HepG2 (cell line): ENCODE measurements around the gene SH2D3A. TPM values are rescaled to one million over a fixed set of nuclear protein-coding genes. Genes with fewer than 3 reads are reported as not detected.

Experiments used
- ARID4A ChIP-seq: sonication (generic); formaldehyde crosslinking; IDR thresholded peaks from 2 replicates; pipeline ENCODE4 v1.5.0; 2020; ENCODE audit warnings: mild to moderate bottlenecking, missing genetic modification reagents, borderline replicate concordance
- ATF2 ChIP-seq: sonication (generic); formaldehyde crosslinking; IDR thresholded peaks from 2 replicates; pipeline ENCODE4 v1.4.0; 2020; ENCODE audit warnings: missing genetic modification reagents
- IKZF4 ChIP-seq: sonication (generic); formaldehyde crosslinking; IDR thresholded peaks from 2 replicates; pipeline ENCODE4 v1.5.1; 2020; ENCODE audit warnings: borderline replicate concordance, mild to moderate bottlenecking, low read depth, missing genetic modification reagents; ENCODE audit errors: not compliant biosample characterization
- MED8 ChIP-seq: sonication (generic); formaldehyde crosslinking; IDR thresholded peaks from 2 replicates; pipeline ENCODE4 v1.8.1; 2023; ENCODE audit warnings: mild to moderate bottlenecking, missing genetic modification reagents; ENCODE audit not compliant: insufficient replicate concordance
- NFIC ChIP-seq: IDR thresholded peaks from 2 replicates; pipeline ENCODE4 v1.6.1; 2012; ENCODE audit warnings: mild to moderate bottlenecking, low read length, inconsistent platforms
- REL ChIP-seq: sonication (generic); formaldehyde crosslinking; conservative IDR thresholded peaks from 2 replicates; pipeline ENCODE4 v1.8.0; 2022; ENCODE audit warnings: mild to moderate bottlenecking, missing genetic modification reagents, moderate library complexity
- SSRP1 ChIP-seq: IDR thresholded peaks from 2 replicates; pipeline ENCODE4 v1.6.1; 2016; ENCODE audit warnings: control low read depth
- TCF12 ChIP-seq, 2 experiments: fragments of 450-650 bp in 1 of 2; sonication (generic) in 1 of 2; formaldehyde crosslinking in 1 of 2; IDR thresholded peaks; 2 replicates each; pipeline versions ENCODE4 v1.6.1 to v1.8.0; 2017 to 2022; ENCODE audit warnings: antibody characterized with exemption in 1 of 2, mild to moderate bottlenecking in 1 of 2, missing genetic modification reagents in 1 of 2, moderate library complexity in 1 of 2
- ZNF142 ChIP-seq: sonication (generic); formaldehyde crosslinking; IDR thresholded peaks from 2 replicates; pipeline ENCODE4 v1.4.0; 2020; ENCODE audit warnings: missing genetic modification reagents
- ZNF574 ChIP-seq: sonication (generic); formaldehyde crosslinking; IDR thresholded peaks from 2 replicates; pipeline ENCODE4 v1.4.0; 2020; ENCODE audit warnings: missing genetic modification reagents
- polyA plus RNA-seq, 8 experiments: library from polyadenylated mRNA; depleted of rRNA in 3 of 8; stranded (reverse) in 7 of 8; unstranded in 1 of 8; fragments of >200 nt; fragmentation: Illumina TruSeq in 4 of 8; extraction: Trizol in 4 of 8; gene quantifications; 2 replicates each; pipeline versions ENCODE4 v1.2.1 to v1.2.3, GENCODE V29; 2011 to 2016; ENCODE audit warnings: low read depth in 4 of 8, missing spikeins in 1 of 8, mixed read lengths in 1 of 8; ENCODE audit not compliant: insufficient read depth in 1 of 8
- total RNA-seq, 5 experiments: library from RNA; depleted of rRNA; stranded (reverse); fragments of >200 nt; fragmentation: Illumina TruSeq; extraction: Trizol; gene quantifications; 2 replicates each; pipeline ENCODE4 v1.2.3, GENCODE V29; 2016; ENCODE audit warnings: low read depth in 1 of 5

The SH2D3A gene
- total and polyA plus RNA-seq, 2 of the 13 experiments (the other 11 are each of a cell fraction or from before 2014, with no cell fraction given): 1.0 to 2.2 TPM

- TF ChIP-seq ZNF574 (CRISPR knock-in tag) (peak; percentile 77), SSRP1 (CRISPR knock-in tag) (peak; percentile 98), REL (CRISPR knock-in tag) (no peak), TCF12 (IDR thresholded peaks at IDR 0.05) (no peak), TCF12 (CRISPR knock-in tag; IDR thresholded peaks at IDR 0.05) (peak; percentile 82; the same call in 1 of the 2 replicates), ZNF142 (CRISPR knock-in tag) (peak; percentile 26; the same call in 1 of the 2 replicates), IKZF4 (CRISPR knock-in tag) (no peak), ARID4A (CRISPR knock-in tag) (peak; percentile 69; the same call in 1 of the 2 replicates), MED8 (CRISPR knock-in tag) (peak; percentile 94), NFIC (peak; percentile 73), ATF2 (CRISPR knock-in tag) (peak; percentile 44)
These were observed 46.7 kb downstream of the SH2D3A start, which contains the start of gene C3 (continued) for GRCh38 chr19:6720369-6721137.
